GM12878 (cell line): Measurements from ENCODE around the gene NINJ1.

Source experiments
- CHD4 ChIP-seq: fragments of 200-600 bp; sonication (generic); IDR thresholded peaks from 2 replicates; pipeline ENCODE4 v1.6.1; 2016; ENCODE audit warnings: mild to moderate bottlenecking
- CTCF ChIP-seq, 3 experiments: IDR thresholded peaks in 2 of 3; conservative IDR thresholded peaks in 1 of 3; 2 replicates each; pipeline ENCODE4 v1.5.1; 2011; ENCODE audit warnings: low read depth in 3 of 3, low read length in 3 of 3, mild to moderate bottlenecking in 3 of 3, control low read depth in 2 of 3, moderate library complexity in 2 of 3, inconsistent platforms in 1 of 3, mixed read lengths in 1 of 3; ENCODE audit not compliant: control insufficient read depth in 2 of 3, insufficient read depth in 1 of 3; ENCODE audit errors: extremely low read depth in 1 of 3
- DPF2 ChIP-seq: fragments of 450-650 bp; IDR thresholded peaks from 2 replicates; pipeline ENCODE4 v1.6.1; 2017; ENCODE audit warnings: mild to moderate bottlenecking
- NFIC ChIP-seq: IDR thresholded peaks from 2 replicates; pipeline ENCODE4 v1.6.1; 2012; ENCODE audit warnings: low read depth, mild to moderate bottlenecking, inconsistent platforms, low read length, moderate library complexity
- POLR2AphosphoS5 ChIP-seq: IDR thresholded peaks from 2 replicates; pipeline ENCODE4 v1.6.1; 2011; ENCODE audit warnings: mild to moderate bottlenecking, low read length, inconsistent platforms
- ZNF24 ChIP-seq: fragments of 450-650 bp; IDR thresholded peaks from 2 replicates; pipeline ENCODE4 v1.6.1; 2017; ENCODE audit warnings: antibody characterized with exemption, mild to moderate bottlenecking

GRCh38 chr9:93082841-93083411 lies 51.1 kb downstream of the NINJ1 start:
- TF ChIP-seq CTCF (IDR thresholded peaks at IDR 0.05 in 2 of 3, conservative IDR thresholded peaks at IDR 0.05 in 1 of 3; ENCODE audit: control insufficient read depth in 2 of 3, extremely low read depth in 1 of 3, insufficient read depth in 1 of 3, low read depth in 3 of 3, low read length in 3 of 3): no peak
- no peak for TF ChIP-seq ZNF24
- no peak for TF ChIP-seq CHD4
- no peak for TF ChIP-seq POLR2AphosphoS5
- no peak for TF ChIP-seq NFIC
- no peak for TF ChIP-seq DPF2
